Vagina (tissue), 2 donors: ENCODE data around the gene HOXB2.

Experiments used
- POLR2AphosphoS5 ChIP-seq, 2 donors: sonication (generic); formaldehyde crosslinking; IDR thresholded peaks; one replicate each; pipeline ENCODE4 v1.9.0; 2017; ENCODE audit warnings: antibody characterized with exemption in 2 of 2, mild to moderate bottlenecking in 2 of 2, low read depth in 1 of 2; ENCODE audit not compliant: insufficient read depth in 1 of 2
- TF ChIP-seq, protein P1 (sequence below), 3 experiments: fragments of 450-650 bp in 2 of 3; fragments of 200-600 bp in 1 of 3; sonication (generic) in 1 of 3; IDR thresholded peaks; one replicate each; pipeline ENCODE4 v1.5.1; 2017 to 2019; ENCODE audit warnings: antibody characterized with exemption in 3 of 3, mild to moderate bottlenecking in 2 of 3, moderate library complexity in 2 of 3

DNA sequence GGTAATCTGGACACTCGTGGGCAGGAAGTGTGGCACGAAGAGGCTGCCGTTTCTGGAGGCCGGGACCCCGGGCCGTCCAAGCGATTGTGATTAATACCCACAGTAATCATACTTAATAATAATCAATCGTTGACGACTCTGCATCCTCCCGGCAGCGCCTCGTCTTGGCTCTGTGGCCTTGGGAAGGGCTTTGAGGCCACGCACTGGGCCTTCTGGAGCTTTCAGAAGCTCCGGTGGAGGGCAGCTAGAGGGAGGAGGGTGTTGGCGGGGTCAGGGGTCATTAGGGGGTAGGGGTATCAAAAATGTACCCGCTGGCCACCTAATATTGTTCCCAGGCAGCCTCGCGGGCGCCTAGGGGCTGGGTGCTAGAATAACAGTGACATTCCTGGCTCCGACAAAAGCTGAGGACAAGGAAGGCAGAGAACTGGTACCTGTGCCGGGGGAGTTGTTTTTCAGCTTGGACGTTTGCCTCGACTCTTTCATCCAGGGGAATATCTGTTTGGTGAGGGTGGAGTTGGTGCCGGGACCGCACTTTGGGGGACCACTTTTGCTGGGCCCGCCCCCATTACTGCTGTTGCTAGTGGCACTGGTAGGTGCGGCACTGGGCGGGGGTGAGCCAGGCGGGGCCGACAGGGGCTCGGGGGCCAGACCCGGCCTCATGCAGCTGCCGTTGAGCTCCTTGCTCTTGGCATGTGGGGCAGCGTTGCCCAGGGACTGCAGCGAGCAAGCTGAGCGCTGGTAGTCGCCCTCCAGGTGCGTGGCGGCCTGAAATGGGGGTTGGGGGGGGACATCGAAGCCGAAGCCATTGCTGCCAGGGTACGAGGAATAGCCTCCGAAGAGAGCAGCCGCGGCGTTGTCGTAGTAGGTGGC is 6.9 kb upstream of the HOXB2 start:
- TF ChIP-seq, protein P1, sequence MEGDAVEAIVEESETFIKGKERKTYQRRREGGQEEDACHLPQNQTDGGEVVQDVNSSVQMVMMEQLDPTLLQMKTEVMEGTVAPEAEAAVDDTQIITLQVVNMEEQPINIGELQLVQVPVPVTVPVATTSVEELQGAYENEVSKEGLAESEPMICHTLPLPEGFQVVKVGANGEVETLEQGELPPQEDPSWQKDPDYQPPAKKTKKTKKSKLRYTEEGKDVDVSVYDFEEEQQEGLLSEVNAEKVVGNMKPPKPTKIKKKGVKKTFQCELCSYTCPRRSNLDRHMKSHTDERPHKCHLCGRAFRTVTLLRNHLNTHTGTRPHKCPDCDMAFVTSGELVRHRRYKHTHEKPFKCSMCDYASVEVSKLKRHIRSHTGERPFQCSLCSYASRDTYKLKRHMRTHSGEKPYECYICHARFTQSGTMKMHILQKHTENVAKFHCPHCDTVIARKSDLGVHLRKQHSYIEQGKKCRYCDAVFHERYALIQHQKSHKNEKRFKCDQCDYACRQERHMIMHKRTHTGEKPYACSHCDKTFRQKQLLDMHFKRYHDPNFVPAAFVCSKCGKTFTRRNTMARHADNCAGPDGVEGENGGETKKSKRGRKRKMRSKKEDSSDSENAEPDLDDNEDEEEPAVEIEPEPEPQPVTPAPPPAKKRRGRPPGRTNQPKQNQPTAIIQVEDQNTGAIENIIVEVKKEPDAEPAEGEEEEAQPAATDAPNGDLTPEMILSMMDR (IDR thresholded peaks at IDR 0.05), result no peak
- no peak for TF ChIP-seq POLR2AphosphoS5 (IDR thresholded peaks at IDR 0.05; ENCODE audit: insufficient read depth in 1 of 2, low read depth in 1 of 2)
